Fibroblast of skin of right biceps (primary cell): ENCODE measurements around the gene BTG4.

Experiments
- DNase-seq: peaks from one replicate; pipeline ENCODE4 v3.0.0-alpha.2; 2013

Gene BTG4

DNA sequence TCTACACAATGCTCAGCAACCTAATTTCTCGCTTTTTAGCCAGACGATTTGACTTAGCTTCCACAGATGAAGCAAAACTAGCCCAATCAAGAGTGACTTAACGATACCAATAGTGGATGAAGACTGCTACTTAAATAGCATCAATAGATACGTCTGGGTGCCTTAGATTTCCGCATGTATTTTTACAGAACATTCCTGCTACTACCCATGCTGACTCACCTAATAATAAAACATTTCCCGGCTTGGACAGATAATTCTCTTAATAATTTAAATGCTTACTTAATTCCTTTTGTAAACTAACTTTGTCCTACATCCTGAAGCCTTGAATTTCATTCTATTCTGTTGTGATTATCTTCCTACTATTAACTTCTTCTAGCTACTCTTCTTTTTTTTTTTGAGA, 23.1 kb upstream of the BTG4 start:
- no peak for DNase-seq

DNA sequence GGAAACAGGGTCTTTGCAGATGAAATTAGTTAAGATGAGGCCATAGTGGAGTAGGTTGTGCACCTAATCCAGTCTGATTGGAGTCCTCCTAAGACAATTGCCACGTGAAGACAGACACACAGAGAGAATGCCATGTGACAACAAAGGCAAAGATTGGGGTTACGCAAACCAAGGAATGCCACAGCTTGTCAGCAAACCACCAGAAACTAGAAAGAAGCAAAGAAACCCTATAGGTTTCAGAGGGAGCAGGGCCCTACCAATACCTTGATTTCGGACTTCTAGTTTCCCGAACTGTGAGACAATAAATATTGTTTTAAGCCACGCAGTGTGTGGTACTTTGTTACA, 20.2 kb upstream of the BTG4 start:
- DNase-seq, result peak; percentile 42

DNA sequence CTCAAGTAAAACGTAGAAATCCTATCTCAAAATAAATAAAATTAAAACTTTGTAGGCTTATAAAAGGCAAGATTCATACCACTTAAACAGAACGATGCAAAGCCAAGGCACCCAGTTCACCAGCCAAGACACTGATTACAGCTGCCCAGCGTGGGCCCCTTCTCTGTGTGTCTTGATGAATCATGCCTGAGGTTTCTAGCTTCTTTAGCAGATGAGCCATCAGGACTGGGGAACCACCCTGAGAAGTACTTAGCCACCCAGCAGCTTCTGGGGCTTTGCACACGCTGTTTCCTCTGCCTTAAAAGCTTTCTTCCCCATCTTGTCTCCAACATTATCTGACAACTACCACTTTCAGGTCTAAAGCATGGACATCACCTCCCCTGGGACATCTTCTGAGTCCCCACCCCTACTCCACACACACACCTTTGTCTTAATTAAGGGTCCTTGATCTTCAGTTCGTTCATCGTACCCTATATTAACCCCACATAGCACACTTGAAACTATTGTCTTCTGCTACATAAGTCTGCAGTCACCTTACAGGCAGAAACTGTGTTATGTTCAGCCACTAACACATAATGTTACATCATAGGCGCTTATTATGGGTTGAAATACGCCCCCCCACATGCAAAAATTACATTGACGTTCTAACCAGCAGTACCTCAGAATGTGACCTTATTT, 19.6 kb upstream of the BTG4 start:
- peak; percentile 93 for DNase-seq

DNA sequence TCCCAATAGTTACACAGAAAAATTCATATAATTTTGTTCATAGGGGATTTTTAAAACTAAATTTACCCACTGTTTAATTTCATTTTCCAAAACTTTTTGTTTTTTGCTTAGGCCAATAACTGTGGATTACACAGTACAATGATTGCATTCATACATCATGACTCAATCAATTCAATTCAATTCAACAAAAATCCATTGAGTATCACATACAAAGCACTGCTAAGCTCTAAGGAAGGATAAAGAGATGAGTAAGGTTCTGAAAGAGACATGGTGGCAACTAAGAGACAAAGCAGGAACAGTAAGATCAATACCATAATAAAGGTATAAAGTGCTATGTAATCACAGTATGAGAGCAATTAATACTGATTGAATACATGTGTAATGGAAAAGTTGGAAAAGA, 18.9 kb upstream of the BTG4 start:
- peak; percentile 61 for DNase-seq

DNA sequence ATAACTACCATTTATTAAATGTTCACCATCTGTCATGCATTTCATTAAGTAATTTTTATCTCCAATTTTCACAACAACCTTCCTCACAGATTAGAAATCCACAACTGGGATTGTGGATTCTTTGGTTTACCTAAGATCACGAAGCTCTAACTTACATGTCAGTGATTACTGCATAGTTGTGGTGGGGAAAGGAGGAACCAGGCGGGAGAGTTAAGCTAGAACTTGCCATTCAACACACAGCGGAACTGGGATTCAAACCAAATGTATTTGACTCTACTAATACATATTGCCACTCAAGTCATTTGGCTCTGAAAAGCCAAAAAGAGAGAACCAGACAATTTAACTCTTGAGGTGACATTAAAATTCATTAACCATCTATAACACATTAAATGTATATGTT, 17.9 kb upstream of the BTG4 start:
- DNase-seq, result peak; percentile 67

DNA sequence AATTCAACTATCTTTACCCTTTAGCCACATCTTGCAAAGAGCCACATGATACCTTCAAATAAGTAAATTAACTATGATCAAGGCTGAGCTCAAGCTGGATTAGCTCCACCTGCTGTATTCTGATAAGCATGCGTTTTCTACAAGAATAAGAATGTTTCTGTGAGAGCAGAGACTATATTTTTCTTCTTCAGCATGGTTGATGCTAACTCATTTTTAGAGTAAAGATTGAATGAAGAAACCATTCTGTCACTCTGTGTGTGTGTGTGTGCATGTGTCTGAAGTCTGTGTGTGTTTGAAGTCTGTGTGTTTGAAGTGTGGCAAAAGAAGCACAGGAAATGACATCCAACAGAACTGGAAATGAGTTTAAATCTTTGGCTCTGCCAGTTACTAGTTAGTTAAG, 16.4 kb upstream of the BTG4 start:
- DNase-seq, result no peak

DNA sequence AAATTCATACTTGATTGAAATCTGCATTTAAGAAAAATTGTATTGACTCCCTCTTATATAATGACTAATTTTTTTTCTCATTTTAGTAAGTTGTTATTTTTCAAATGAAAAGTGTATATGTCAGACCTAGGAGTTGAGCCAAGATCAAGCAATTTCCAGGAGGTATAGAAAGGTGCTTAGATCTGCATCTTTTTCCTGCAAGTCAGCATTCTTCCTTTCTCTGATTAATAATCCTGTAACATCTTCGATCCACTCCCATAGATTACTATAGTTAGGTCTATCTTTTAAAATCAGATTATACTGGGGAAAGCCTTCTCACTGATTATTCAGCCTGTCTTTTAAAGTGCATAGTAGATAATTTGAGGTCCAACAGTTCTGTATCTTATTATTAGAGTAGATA, 15.1 kb upstream of the BTG4 start:
- no peak for DNase-seq

DNA sequence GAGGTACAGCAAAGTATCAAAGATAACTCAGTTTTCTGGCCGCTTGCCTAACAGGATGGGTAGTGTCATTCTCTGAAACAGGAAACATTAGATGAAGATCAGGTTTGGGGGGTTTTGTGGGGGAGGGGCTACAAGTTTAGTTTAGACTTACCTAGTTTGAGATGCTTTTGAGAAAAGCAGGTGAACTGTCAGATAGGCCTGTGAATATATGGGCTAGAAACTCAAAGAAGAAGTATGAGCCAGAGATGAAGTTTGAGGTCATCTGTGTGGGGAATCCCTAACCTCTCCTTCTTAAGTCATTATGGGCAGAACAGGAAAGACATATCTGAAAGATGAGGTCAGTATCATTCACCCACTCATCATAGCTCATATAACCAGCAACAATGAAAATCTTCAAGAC, 14.3 kb upstream of the BTG4 start:
- peak; percentile 78 for DNase-seq

DNA sequence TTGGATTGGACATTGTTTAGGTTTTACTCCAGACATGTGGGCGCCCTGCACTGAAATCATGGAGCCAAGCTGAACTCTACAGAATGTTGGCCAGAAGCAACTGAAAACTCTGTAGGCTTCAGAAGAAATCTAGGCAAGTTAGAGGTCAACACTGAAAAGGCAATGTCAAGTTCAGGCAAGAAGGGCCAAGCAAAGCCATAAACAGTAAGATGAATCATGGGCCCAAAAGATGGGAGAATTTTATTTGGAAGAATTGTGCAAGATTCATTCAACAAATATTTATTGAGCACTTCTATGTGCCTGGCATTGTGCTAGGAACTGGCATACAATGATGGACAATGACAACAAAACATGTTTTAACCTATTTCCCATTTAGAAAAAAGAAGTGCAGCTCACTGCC, 13.3 kb upstream of the BTG4 start:
- DNase-seq, result no peak

DNA sequence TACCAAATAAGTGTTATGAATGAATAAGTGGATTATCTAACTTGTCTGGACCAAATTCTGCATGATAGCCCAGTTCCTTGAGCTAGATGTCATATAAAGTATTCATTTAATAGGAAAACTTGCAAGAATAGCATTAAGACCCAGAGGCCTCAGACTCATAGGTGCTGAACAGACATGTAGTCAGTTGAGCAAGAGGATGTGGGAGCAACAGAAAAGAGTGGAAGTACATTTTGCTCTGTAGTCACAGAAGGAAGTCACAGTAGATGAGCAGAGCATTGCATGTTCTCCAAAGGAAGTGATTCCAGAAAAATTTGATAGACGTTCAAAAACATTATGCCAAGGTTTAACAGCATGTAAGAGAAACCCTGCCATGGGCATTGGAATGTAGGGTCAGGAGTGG, 11.9 kb upstream of the BTG4 start:
- no peak for DNase-seq

DNA sequence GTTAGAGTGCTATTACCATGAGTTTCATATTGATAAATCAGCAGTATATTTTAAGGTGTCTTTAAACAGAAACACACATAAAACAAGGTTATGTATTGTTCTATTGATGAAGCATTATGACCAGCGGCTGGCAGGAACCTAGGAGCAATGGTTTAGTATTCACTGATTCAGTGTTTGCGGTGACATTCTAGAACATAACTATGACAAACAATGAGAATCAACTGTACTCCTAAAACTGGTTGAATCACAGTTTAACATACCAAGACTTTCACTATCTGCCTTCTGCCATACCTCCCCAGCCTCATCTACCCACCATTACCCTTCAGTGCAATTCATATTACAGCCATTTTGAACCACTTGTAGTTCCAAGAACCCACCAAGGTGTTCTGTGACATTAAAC, 11.2 kb upstream of the BTG4 start:
- no peak for DNase-seq

DNA sequence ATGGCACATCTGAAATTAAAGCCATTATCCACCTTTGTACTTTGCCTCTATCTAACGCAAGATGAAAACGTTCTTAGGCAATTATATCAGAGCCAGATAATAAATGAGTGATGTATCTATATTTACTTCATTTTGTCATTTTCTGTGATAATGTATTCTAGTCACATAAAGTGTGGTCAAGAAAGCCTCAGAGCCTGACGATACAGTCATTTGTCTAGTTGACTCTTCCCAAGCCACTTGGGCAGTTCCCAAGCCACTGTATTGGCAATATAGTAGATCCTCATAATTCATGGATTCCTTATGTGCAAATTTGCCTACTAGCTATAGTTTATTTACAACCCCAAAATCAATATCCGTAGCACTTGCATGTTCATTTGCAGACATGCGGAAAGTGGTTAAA, 10.2 kb upstream of the BTG4 start:
- no peak for DNase-seq

DNA sequence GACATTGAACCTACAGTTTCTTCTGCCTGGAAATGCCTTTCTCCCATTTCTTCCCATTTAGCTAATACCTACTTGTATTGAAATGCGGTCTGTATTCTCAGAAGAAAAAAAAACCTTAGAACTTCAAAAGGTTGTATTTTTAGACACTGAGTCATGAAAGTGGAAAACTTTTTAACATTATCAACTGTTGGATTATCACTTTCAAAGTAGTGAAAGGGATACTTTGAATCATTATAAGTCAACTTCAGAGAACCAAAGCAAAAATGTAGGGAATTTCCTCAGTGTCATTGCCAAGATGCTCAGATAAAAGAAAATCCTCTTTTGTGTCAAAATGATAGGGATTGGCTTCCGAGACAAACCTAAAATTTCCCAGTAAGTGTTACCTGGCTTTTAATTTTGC, 8.9 kb upstream of the BTG4 start:
- peak; percentile 58 for DNase-seq

DNA sequence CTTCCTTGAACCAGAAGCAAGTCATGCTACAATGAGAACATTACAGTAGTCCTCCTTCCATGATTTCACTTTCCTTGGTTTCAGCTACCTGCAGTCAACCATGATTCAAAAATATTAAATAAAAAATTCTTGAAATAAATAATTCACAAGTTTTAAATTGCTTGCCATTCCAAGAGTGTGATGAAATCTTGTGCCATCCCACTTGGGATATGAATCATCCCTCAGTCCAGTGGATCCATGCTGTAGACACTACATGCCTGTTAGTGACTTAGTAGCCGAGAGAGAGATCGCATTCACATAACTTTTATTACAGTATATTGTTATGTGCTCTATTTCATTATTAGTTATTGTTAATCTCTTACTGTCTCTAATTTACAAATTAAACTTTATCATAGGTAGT, 8.4 kb upstream of the BTG4 start:
- DNase-seq, result peak; percentile 72

DNA sequence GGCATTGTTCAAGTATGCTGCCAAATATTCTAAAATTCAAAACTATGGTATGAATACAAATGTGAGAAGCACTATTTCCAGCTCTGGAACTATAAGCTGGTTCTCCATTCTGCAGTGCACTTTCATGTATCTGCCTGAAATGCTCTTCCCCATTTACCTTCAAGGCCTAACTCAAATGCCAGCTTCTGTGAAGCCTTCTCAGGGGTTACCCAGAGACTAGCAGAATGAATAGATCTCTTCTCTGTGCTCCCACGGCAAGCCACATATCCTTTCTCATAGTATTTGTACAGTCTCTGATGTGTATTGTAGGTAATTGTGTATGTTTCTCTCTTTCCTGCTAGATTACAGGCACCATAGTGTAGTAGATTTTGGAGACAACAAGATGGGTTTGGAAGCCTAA, 6.5 kb upstream of the BTG4 start:
- no peak for DNase-seq

DNA sequence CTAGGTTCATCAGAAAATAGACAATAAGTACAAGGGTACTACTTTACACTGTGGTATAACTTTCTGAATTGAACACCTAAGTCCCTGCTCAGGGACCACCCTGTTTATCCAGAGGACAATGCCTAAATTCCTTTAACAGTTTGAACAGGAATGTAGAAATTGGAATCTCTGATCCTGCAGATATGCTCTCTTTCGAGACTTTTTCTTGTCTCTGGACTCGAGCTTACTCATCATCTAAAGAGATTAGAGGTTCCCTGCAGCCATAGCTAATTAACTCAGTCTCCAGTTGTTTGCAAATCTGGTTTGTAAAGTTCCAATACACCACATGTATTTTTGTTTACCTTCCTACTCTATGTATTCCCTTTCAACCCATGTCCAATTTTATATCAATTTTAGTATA, 3.4 kb upstream of the BTG4 start:
- DNase-seq, result no peak

DNA sequence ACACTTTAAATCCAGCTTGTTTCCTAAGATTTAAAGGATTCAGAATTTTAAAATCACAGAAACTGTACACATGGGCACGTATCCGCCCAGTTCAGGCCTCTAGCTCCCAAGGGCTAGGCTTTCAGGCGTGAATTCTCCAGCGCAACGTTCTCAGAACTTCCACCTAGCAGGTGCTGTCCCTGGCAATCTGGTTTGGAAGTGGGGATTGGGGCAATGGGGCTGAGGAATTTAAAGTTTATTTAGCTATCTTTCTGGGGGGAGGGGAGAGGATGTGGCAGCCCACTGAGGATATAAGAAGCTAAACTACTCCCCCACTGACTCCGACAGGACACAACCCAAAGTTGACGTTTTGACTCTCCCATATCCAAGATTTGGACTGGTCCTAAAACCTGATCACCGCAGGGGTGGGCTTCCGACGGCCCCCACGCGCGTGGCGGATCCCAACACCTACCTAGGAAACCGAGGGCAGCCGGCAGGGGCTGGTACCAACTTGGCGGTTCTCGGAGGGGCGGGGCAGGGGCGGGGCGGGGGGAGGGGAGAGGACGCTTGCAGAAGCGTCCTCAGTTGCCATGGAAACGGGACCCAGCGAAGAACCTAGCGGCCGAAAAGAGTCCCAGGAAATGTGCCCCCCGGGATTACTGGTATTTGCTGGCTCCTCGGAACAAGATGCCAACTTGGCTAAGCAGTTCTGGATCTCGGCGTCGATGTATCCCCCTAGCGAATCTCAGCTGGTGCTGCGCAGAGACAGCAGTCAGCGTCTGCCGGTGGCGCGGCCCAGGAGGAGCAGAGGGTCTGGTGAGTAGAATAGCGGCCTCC, 2.2 kb upstream of the BTG4 start, which contains the start of gene HOATZ:
Gene HOATZ, plus strand, starts transcription at position 563 of the 816 bp plus-strand sequence. Its CDS starts 7 bp downstream, at position 570.
- DNase-seq, result peak; percentile 38

DNA sequence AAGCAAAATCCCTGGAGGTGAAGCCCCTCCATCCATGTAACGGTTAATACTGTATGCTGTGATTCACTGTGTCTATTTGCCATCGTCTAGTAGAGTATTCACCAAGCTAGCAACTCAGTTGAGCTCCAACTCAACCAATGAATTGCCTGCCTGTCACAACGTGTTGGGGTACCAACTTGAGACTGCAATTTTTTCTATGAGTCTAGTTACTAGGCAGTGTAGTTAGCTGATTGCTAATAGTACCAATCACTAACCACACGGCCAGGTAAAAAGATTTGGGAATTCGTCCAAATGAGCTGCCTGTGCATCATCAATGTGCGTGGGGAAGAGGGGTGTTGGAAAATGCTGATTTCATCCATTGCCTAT, 1.0 kb upstream of the BTG4 start:
- DNase-seq, result no peak

DNA sequence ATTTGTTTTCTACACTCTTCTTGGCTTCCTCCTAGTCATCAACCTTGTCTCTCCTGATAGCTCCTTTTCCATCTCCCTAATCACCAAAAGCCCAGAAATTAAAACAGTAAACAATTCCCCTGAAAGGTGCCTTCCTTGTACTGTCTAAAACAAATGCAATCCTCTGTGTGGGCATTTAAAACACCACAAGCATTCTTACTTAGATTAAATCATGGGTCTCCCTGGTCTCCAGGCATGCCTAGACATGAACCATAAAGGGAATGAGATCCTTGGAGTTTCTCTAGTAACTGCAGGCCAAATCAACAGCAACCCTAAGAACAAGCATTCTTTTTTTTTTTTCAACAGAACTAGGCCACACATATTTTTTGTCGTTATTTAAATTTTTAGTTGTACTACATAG, 1.9 kb downstream of the BTG4 start:
- no peak for DNase-seq

DNA sequence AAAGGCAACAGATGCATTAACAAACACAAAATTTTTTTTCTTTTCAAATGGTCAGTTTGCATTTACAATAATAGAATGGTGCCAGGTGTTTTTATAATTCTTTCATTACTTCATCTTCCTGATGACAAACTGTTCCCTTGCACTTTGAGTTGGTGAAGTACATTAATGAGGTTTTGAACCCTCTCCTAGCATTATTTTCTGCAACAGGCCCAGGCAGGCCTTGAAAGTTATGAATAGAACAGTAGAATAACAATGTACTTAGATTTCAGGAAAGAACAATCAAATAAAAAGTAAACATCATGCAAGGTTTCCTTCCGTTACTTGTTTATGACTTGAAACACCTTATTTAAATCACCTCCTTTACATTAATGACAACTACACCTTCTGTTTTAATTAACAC, 9.6 kb downstream of the BTG4 start:
- no peak for DNase-seq

DNA sequence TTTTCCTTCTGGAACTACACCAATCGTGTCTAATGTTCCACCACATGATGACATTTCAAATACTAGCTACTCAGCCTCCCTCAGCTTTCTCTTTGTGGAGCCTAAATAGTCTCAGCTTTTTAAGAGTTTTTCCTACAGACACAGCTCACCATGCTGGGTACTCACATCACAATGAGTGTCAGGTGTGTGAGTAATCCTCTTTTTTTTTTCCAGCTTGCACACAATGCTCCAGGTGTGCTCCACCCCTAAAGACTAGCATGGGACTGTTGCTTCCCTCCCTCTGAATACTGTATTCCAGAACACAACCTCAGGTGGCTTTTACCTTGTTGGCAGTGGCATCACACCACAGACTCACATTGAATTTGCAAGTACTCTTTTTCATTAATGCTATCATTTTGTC, 11.7 kb downstream of the BTG4 start:
- no peak for DNase-seq

DNA sequence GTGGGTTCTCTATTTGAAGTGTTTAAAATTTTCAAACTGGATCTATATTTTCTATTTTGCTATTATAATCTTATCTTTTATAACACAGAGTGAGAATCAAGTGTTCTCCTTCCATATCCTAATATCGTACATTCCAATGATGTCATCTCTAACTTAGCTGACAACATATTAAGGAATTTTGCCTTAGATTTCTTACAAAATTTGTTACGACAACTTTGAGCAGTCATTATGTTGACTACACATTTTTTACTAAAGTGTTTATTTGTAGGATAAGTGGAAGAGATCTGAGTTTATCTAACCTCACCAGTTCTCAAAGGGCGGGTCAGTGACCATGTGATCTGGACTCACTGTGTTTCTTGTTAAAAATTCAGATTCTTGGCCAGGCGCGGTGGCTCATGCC, 12.7 kb downstream of the BTG4 start:
- DNase-seq, result no peak

DNA sequence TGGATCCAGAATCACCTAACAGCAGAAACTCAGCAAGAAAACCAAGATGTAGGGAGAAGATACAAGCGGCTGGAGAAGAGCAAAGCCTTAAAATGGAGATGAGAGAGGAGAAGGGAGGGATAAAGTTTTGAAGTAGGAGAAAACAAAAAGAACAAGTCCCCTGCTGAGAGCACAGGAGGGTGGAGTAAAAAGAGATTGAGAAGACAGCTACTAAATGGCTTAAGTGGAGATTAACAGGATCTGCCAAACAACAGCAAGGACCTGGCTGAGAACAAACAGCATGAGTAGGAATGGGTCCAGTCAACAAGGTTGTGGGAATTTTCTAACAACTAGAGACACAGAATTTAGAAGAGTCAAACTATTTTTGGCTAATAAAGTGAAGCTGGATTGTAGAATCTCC, 18.1 kb downstream of the BTG4 start:
- no peak for DNase-seq

DNA sequence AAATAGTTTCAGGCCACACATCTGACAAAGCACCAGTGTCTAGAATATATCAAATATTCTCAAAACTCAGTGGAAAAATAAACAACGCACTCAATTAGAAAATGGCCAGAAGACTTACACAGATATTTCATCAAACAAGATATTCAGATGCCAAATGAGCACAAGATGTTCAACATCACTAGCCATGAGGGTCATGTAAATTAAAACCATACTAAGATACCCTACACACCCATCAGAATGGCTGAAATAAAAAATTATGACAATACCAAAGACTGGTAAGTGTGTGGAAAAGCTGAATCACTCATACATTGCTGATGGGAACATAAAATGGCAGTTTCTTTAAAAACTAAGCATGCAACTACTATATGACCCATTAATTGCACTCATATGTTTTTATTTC, 21.7 kb downstream of the BTG4 start:
- DNase-seq, result no peak

DNA sequence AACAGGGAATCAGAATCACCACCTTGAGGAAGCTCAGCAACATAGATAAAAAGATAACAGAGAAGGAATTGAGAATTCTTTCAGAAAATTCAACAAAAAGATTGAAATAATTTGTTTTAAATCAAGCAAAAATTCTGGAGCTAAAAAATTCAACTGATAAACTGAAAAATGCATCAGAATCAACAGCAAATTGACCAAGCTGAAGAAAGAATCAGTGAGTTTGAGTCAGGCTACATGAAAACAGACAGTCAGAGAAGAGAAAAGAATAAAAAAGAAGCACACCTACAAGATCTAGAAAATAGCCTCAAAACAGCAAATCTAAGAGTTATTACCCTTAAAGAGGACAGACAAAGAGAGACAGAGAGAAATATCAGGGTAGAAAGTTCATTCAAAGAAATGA, 28.8 kb downstream of the BTG4 start:
- no peak for DNase-seq
